Upper lobe of right lung (tissue), 1 donor: Measurements from ENCODE around the gene PDE7B. TPM values are rescaled to one million over a fixed set of nuclear protein-coding genes. Genes with fewer than 3 reads are reported as not detected.

ENCODE experiments used
- ATAC-seq: fragments of 200-7000 bp; cut with Tn5 transposase; one replicate; pipeline ENCODE4 v1.9.1; 2020; ENCODE audit warnings: mild to moderate bottlenecking, moderate library complexity
- DNase-seq: peaks from one replicate; pipeline ENCODE4 v3.0.0-alpha.2; 2020
- H3K27ac ChIP-seq: fragments of 200-600 bp; one replicate; pipeline ENCODE4 v1.8.0; 2022
- H3K27me3 ChIP-seq: fragments of 200-600 bp; one replicate; pipeline ENCODE4 v1.8.0; 2022; ENCODE audit warnings: mild to moderate bottlenecking
- H3K36me3 ChIP-seq: fragments of 200-600 bp; one replicate; pipeline ENCODE4 v1.8.0; 2022
- H3K4me1 ChIP-seq: fragments of 200-600 bp; one replicate; pipeline ENCODE4 v1.8.0; 2022
- H3K4me3 ChIP-seq: fragments of 200-600 bp; one replicate; pipeline ENCODE4 v1.8.0; 2022; ENCODE audit warnings: mild to moderate bottlenecking
- H3K9me3 ChIP-seq: fragments of 200-600 bp; one replicate; pipeline ENCODE4 v1.8.0; 2022
- CTCF ChIP-seq: fragments of 200-600 bp; IDR thresholded peaks from one replicate; pipeline ENCODE4 v1.8.0; 2022; ENCODE audit warnings: antibody characterized with exemption
- intact Hi-C: fragments of 100-400 bp; cut with DNase I; formaldehyde crosslinking; loops from one replicate; pipeline ENCODE4 v1.11.0; 2022
- total RNA-seq: library from RNA; stranded (reverse); fragmentation: NEBNext Ultra II Directional; extraction: Animal tissue kit (Norgen Biotek cat#: 25700); gene quantifications from one replicate; pipeline ENCODE4 v1.2.1, GENCODE V29; 2021
- donor health status: DM: no; HTN: yes; CAD: no; lungs with severe emphysema.

The PDE7B gene
- total RNA-seq, 1 donor from 2014 or later: 4.2 TPM

GRCh38 chr6:135974426-135974825, 122.9 kb downstream of the PDE7B start:
- no peak overlapping the region for H3K4me3 ChIP-seq
- TF ChIP-seq CTCF: no peak
- ATAC-seq (no peak), DNase-seq (no peak)
- no peaks in the 10 kb centered on the region for H3K9me3 ChIP-seq
- no peaks in the 10 kb centered on the region for H3K4me1 ChIP-seq
- no peak overlapping the region for H3K27ac ChIP-seq
- no peaks in the 10 kb centered on the region for H3K36me3 ChIP-seq
- no peaks in the 10 kb centered on the region for H3K27me3 ChIP-seq
- intact Hi-C loops: no loop called here

GRCh38 chr6:135976585-135976984, 125.1 kb downstream of the PDE7B start:
- Histone ChIP-seq H3K4me1 (no peaks in the 10 kb centered on the region), H3K36me3 (no peaks in the 10 kb centered on the region), H3K4me3 (no peak overlapping the region), H3K27ac (no peak overlapping the region), H3K27me3 (no peaks in the 10 kb centered on the region), H3K9me3 (no peaks in the 10 kb centered on the region)
- no peak for DNase-seq
- intact Hi-C loops: no loop called here
- no peak for TF ChIP-seq CTCF
- no peak for ATAC-seq

GRCh38 chr6:135983093-135983492, 131.6 kb downstream of the PDE7B start:
- Histone ChIP-seq H3K36me3 (no peaks in the 10 kb centered on the region), H3K9me3 (no peaks in the 10 kb centered on the region), H3K4me3 (no peak overlapping the region), H3K27ac (no peak overlapping the region), H3K4me1 (no peaks in the 10 kb centered on the region), H3K27me3 (no peaks in the 10 kb centered on the region)
- TF ChIP-seq CTCF: no peak
- ATAC-seq (no peak), DNase-seq (no peak)
- intact Hi-C loops: no loop called here

- Histone ChIP-seq H3K27me3 (no peaks in the 10 kb centered on the region), H3K4me3 (no peak overlapping the region), H3K9me3 (no peaks in the 10 kb centered on the region), H3K36me3 (no peaks in the 10 kb centered on the region), H3K27ac (no peak overlapping the region), H3K4me1 (no peaks in the 10 kb centered on the region)
- DNase-seq: no peak
- intact Hi-C loops: no loop called here
- no peak for ATAC-seq
- TF ChIP-seq CTCF: no peak
Observed at GRCh38 chr6:135983718-135984343, 132.3 kb downstream of the PDE7B start.

- intact Hi-C loops: no loop called here
Observed at GRCh38 chr6:135985471-135985870, 134.0 kb downstream of the PDE7B start.

More at GRCh38 chr6:135985471-135985870, 134.0 kb downstream of the PDE7B start:
- Histone ChIP-seq H3K4me3 (no peak overlapping the region), H3K27ac (no peak overlapping the region), H3K9me3 (no peaks in the 10 kb centered on the region), H3K4me1 (no peaks in the 10 kb centered on the region), H3K36me3 (no peaks in the 10 kb centered on the region), H3K27me3 (no peaks in the 10 kb centered on the region)
- TF ChIP-seq CTCF: no peak
- no peak for DNase-seq
- ATAC-seq: no peak
